ENCODE results near the gene SLC12A1.
"Not testable (repeated sequence)": the region's sequence is repeated elsewhere in the genome, so short reads cannot be mapped to it uniquely, and the experiment has no call there.

SLC12A1 gene

DNA sequence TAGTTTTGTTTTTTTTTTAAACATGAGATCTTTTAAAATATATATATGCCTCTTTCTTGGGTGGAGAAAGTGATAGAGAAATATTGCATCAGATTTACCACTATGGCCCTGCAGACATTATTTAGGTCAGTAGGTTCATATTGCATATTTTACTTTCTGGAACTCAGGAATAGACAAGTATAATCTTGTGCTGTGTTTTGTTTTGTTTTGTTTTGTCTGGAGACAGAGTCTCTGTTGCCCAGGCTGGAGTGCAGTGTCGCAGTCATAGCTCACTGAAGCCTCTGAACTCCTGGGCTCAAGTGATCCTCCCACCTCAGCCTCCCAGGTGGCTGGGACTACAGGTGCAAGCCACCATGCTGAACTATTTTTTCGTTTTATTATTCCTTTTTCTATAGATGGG lies 103.6 kb downstream of the SLC12A1 start:
- no peak for DNase-seq (ENCODE audit: low read depth)

DNA sequence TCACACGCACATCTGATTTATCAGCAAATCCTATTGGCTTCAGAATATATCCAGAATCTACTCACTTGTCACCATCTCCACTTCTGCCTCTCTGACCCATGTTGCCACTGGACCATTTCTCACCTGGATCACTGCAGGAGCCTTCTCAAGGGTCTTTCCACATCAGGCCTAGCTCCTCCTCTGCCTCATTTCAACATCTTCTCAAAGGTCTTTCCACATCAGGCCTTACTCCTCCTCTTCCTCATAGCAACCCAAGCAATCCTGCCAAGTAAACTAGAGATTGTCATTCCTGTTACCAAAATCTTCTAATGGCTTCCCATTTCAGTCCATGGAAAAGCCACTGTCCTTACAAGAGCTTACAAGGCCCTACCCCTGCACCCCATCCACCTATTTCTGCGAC lies 107.1 kb downstream of the SLC12A1 start:
- DNase-seq (ENCODE audit: low read depth): no peak

DNA sequence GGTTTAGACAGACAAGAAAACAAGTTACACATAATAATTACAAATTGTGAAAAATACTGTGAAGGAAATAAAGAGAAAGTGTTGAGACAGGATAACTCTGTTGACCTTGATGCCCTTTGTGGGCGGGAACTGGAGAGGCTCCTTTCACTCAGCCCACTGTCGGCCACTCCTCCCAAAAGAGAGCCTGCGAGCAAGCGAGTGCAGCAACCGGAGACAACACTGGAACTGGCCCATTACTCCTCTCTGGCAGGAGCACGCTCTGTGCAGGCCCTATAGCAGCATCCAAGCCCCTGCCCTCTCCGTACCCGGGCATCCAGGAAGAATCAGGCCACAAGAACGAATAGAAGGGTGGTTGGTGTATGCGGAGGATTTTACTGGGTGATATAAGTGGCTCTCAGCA lies 108.9 kb downstream of the SLC12A1 start:
- DNase-seq (ENCODE audit: low read depth): no peak

DNA sequence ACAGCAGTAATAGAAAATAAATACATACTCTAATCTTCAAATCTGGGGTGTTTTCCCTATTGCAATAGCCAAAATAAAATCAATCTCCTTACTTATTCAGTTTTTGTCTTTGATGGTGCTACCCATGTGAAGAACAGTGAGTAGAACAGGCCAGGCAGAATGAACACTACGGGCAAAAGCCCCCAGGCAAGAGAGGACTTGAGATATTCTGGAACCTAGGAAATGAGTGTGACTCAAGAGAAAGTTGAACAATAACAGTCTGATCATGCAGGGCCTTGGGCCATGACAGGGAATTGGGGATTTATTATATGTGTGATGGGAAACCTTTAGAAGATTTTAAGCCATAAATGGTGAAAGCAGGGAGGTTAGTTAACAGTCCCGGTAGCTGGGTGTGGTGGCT lies 111.1 kb downstream of the SLC12A1 start:
- DNase-seq (ENCODE audit: low read depth): no peak

DNA sequence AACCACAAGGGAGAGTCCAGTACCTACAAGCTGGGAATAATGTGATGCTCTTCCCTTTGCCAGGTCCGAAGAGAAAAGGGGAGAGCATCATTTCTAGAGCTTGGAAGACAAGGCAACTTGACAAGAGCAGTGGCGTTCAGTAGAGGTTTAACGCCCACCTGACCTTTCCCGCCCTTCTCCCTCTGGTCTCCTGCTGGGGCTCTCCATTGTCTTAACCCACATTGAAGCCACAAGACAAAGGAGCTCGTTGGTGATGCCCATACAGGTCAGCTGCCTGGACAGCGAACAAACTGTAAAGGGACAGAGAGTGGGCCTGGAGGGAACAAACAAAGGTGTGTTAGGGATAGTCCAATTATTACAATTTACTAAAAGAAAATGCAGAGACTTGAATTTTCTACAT lies 112.0 kb downstream of the SLC12A1 start:
- no peak for DNase-seq (ENCODE audit: low read depth)

DNA sequence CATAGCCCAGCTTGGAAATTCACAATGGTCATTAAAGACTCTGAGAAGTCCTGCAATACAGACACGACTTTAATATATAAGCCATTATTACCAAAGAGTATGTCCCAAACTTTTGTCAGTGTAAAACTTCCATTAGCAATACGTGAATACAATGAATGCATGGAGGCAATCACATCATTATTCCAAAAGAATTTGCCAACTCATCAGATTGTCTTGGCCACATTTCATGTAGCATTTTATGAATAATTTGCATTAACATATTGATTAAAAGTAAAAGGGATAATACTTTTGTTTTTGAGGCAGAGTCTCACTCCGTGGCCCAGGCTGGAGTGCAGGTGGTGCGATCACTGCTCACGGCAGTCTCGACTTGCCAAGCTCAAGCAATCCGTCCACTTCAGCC lies 117.2 kb downstream of the SLC12A1 start:
- no peak for DNase-seq (ENCODE audit: low read depth)

DNA sequence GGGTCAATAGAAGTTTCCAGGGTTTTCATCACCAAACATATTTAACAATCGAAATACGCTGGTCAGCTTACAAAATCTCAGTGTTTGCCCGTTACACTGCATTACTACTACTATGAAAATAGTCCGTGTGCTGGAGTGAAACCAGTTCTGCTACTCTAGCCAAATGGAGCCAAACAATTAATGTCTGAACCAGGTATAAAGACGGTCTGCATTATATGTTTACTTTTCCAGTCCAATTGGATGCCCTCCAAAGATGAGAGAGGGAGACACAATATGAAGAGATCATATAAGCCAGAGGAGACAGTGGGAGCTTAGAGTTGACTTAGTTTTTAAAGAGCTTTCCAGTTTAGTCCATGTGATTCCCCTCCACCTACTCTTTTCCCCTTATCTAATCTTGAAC lies 118.8 kb downstream of the SLC12A1 start:
- DNase-seq (ENCODE audit: low read depth): no peak

DNA sequence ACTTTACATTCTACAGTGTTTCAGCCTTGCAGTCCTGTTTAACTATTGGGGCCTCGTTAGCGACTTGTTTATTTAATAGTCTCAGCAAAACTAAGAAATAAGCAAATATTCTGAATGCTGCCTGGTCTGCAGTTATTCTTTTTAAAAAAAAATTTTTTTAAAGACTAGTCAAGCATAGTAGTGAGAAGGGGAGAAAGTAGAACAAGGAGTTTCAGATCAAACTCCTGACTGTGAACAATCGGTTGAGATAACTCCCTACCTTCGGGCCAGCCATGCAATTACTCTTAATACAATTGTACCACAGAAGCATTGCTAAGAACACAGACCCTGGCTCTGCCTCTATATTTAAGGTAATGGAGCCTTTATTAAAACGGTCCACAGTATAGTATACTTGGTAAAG lies 119.3 kb downstream of the SLC12A1 start:
- DNase-seq (ENCODE audit: low read depth): no peak

DNA sequence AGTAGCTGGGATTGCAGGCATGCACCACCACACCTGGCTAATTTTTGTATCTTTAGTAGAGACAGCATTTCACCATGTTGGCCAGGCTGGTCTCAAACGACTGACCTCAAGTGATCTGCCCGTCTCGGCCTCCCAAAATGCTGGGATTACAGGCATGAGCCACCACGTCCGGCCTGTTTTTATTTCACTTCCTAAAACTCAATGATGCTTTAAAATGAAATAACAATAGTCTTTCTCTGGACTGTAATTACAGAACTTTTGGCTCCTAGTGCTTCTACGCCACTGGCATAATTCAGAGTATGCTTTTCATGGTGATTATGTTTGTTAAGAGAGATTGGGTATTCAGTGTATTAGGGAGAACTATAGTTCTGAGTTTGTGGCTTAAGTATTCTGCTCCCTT lies 120.1 kb downstream of the SLC12A1 start:
- not testable (repeated sequence) for DNase-seq (ENCODE audit: low read depth)

DNA sequence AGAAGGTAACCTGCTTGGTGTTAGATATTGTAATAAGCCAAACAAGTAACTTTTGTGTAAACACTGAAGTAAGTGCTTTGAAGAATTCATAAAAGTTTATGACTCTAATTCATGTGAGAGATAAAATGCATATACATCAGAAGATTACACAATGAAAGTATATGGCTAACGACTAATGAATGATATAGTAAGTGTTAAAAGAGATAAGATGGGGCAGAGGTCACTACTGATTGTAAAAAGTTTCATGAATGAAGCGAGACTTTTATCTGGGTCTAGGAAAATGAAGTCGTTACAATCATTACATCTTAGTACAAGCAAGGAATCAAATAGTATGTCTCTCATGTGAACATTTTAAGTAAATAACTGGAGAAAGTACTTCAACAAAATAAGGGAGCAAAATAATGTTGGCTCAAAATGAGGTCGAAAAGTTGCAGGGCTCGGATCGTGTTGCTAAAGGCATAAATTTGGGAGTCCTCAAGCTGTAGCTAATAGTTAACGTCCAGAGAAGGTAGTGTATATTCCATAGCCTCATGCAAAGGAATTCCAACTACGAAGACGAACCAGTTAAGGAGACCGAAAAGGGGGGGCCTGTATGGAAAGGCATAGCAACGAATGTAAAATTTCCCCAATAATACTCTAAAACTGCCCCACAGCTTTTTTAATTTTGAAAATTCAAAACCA lies 124.1 kb downstream of the SLC12A1 start:
- DNase-seq (ENCODE audit: low read depth): no peak

DNA sequence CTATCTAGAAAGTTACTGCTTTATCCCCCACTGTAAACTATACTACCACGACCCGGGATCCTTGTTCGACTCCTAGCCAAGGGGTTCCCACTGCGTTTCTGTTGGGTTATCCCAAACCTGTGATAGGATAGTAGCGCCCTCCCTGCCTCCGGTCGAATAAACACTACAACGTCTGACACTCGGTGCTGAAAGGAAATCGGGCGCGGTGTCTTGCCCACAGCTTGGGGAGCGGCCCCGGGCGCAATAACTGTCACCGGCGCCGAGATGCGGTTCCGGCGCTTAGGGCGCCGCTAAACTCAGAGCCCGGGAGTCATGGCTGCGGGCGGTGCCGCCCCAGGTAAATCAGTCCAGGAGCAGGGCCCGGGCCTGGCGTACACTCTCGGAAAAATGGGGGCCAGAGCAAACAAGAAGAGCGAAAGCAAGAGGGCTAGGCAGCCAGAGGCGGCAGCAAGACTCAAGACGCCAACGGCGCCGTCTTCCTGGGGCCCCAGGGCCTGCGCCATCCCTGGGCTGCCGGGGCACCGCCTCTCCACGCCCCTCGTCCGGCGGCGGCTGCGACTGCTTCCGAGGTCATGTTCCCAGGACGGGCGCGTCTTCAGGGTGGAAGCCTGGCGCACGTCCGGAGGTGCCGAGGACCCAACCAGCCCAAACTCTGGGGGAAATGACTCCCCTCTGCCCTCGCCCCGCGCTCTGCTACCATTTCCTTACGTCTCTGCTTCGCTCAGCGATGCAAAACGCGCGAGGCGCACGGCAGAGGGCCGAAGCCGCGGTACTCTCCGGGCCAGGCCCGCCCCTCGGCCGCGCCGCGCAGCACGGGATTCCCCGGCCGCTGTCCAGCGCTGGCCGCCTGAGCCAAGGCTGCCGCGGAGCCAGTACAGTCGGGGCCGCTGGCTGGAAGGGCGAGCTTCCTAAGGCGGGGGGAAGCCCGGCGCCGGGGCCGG lies 125.0 kb downstream of the SLC12A1 start, which contains the start of gene DUT:
Gene DUT (plus strand): TSS at position 575 of the 941 bp plus-strand sequence. CDS start 87 bp downstream, at position 662.
- peak; percentile 75 for DNase-seq (ENCODE audit: low read depth)

DNA sequence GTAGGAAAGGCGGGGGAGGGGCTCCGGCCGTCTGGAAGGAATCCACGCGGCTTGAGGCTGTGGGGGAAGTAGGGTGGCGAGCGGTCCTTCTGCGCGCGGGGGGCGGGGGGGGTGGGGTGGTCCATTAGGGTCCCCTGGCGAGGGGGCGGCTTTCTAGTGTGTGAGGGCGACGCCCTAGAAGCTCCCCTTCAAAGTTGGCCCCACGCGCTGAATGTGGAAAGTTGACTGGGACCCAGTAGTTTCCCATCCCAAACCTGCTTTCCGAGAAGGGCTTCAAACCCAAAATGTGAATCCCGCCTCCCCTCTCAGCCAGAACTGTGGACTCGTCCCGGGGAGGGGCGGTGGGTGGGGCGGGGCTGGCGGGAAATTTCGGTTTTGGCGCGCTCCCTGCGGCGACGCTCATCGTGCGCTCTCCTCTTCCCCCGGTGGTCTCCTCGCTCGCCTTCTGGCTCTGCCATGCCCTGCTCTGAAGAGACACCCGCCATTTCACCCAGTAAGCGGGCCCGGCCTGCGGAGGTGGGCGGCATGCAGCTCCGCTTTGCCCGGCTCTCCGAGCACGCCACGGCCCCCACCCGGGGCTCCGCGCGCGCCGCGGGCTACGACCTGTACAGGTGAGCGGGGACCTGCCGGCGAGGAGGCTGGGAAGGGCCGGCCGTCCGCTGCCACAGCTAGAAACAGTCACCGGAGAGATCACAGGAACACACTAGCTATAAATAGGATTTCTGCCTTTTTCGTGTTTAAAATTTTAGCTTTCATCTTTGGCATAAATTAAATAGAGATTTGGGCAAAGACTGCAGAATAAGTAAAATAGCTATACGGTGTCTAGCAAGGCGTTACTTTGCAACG lies 125.9 kb downstream of the SLC12A1 start:
- DNase-seq (ENCODE audit: low read depth): peak; percentile 73

DNA sequence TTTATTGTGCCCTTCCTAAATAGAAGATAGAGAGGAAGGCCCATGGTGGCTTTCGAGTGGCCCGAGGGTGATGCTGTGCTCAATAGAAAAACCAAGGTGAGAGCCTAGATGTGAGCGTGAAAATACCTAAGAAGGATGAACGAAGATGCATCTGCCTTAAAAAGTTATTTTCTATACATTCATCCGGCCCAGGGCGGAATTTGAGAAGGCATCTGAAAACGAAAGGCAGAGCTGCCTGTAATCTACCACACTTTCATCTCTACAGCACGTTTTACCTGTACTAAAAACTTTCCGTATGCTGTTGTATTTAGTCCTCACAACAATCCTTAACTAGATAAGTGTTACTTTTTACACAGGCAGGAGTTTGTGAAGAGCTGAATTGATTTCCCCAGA lies 126.5 kb downstream of the SLC12A1 start:
- DNase-seq (ENCODE audit: low read depth): no peak

DNA sequence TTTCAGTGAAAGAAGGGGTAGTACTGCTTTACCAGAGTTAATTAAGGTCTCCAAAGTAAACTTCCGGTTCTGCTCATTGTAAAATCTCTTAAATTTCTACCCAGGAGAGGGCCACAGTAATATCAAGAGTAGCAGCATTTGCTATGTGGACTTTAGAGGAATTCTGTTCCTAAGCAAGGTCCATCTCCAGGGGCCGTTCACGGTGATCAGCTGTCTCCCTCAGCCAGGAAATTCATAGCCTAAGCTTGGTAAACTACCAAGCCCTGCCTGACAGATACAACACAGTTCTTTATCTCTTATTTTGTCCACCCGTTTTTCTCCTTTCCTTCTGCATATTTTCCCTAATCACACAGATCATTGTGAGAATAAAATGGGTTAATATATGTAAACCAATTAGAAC lies 127.4 kb downstream of the SLC12A1 start:
- DNase-seq (ENCODE audit: low read depth): no peak

DNA sequence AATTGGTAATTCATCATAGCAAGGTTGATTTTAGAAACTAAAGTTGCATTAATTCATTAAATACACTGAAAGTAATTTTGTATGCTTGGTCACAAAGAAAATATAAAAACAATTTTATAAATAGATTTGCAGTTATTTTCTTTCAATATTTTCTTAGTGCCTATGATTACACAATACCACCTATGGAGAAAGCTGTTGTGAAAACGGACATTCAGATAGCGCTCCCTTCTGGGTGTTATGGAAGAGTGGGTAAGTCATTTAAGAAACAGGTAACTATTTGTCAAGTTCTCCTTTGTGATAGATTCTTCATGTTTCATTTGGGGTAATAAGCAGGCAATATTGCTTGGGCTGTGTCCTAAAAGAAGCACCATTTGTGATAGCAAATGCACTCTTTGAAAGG lies 128.2 kb downstream of the SLC12A1 start:
- no peak for DNase-seq (ENCODE audit: low read depth)

DNA sequence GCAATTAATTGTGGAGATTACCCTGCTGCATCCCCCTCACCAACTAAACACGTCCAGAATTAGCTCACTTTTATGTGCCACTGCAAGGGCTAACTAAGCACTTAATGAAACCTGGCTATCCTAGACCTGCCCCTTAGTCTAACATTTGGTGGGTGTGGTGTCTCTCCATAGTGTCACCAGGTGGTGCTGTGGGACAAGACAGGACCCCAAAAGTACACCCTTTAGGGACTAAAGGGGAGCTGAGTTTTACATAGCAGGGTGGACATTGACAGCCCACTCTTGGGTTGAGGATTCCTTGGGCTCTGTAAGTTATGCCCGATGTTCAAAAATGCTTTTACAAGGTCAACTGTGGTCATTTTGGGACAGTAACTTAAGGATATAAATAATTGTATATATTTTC lies 130.8 kb downstream of the SLC12A1 start:
- no peak for DNase-seq (ENCODE audit: low read depth)

DNA sequence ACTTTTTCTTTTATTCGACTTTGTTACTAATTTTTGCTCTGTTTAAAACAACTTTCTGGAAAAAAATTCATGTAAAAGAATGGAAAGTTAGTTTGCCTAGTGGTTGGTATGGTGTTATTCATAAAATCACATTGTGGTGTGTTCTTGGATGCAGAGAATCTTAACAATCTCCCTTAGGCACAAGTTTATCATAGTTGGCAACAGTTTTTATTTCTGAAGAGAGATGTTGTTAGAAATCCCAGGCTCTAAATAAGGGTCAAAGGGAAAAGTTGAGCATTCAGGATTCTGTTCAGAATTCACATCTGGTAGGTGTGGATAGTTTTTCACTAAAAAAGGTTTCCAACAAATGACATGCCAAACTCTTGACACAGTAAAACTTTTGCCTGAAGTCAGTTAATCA lies 131.5 kb downstream of the SLC12A1 start:
- no peak for DNase-seq (ENCODE audit: low read depth)

DNA sequence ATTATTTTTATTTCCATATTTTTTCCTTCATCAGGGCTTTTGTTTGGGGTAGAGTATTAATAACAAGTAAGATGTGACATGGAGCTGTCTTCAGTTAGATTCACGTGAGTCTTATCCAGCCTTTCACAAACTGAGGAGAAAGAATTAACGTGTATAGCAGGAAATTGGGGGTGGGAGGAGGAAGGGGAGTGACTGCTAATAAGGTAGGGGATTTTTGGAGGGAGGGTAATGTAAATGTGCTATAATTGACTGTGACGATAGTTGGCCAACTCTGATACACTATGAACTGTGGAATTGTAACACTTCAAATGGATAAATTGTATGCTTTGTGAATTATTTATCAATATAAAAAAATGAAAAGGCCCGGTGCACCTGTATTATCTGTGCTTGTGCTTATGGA lies 134.0 kb downstream of the SLC12A1 start:
- no peak for DNase-seq (ENCODE audit: low read depth)

DNA sequence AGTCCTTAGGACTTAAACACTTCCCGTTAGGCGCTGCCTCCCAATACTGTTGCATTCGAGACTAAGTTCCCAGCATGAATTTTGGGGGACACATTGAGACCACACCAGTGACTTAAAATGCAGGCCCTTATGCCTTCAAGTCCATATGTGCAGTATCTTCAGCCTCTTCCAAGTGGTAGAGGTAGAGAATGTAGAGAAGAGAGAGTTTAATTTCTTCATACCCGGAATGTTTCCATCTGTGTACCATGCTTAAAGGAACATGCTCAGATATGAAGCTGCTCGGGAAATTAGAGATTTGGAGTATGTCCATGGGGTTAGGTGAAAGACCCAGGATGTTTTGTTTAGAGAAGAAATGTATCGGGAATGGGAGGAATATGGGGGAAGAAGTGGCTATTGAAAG lies 137.8 kb downstream of the SLC12A1 start:
- no peak for DNase-seq (ENCODE audit: low read depth)

DNA sequence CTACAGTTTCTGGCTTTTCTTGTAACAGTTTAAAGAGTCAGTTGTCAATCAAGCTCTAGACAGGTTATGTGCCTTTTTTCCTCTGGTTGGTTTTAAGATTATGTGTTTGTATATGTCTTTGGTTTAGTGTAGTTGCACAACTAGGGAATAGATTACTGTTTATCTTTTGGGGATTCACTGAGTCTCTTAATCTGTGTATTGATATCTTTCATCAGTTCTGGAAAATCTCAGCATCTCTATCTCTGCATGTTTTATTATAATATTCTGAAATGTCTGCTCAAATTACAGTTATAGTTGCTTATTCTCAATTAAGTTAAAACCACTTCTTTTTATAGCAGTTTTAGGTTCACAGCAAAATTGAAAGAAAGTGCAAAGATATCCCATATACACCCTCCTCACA lies 139.4 kb downstream of the SLC12A1 start:
- DNase-seq (ENCODE audit: low read depth): no peak

DNA sequence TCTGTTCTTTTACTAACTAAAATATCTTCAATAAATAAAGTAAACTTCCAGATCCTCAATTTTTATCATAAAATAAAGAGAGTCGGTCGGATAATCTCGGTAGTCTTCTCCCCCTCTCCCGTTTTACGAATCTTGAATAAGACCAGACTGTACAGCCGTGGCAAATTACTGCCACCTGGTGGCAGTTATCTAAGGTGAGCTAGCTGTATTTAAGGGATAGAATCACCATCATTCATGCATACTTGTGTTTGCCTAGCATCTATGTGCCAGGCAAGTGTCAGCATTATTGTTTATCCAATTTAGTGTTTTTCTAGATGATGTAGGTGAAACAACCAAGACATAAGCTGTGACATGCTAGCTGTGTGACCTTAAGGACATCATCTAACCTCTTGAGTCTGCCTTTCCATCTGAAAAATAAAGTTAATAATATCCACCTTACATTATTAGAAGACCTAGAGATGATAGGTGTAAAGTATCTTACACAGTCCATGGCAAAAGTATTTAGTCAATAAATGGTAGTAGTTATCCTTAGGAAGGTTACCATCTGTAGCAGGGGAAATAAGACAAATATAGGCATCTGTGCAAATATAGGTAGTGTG lies 146.5 kb downstream of the SLC12A1 start:
- DNase-seq (ENCODE audit: low read depth): peak; percentile 14
